GM21367 (cell line): Measurements from ENCODE around the gene TRPC4AP.

Experiments
- ATAC-seq: cut with Tn5 transposase; IDR thresholded peaks from one replicate; pipeline ENCODE4 v1.9.1; 2021; ENCODE audit not compliant: unreplicated experiment

The TRPC4AP gene

GRCh38 chr20:34989670-34990069, 102.9 kb downstream of the TRPC4AP start:
- ATAC-seq, result no peak

- ATAC-seq, result no peak
These were observed 103.5 kb downstream of the TRPC4AP start for GRCh38 chr20:34989118-34989517.

- ATAC-seq, result no peak
These were observed 104.4 kb downstream of the TRPC4AP start for GRCh38 chr20:34988191-34988540.

- ATAC-seq, result no peak
These were observed 105.1 kb downstream of the TRPC4AP start for GRCh38 chr20:34987288-34988190.

- no peak for ATAC-seq
These were observed 106.0 kb downstream of the TRPC4AP start for GRCh38 chr20:34986311-34987287.

GRCh38 chr20:34985461-34986310, 106.9 kb downstream of the TRPC4AP start:
- ATAC-seq, result no peak

GRCh38 chr20:34984756-34985261, 107.8 kb downstream of the TRPC4AP start:
- ATAC-seq, result no peak

- ATAC-seq, result no peak
These were observed 108.4 kb downstream of the TRPC4AP start for GRCh38 chr20:34983995-34984735.

GRCh38 chr20:34983089-34983820, 109.4 kb downstream of the TRPC4AP start:
- no peak for ATAC-seq

GRCh38 chr20:34982270-34983088, 110.1 kb downstream of the TRPC4AP start:
- no peak for ATAC-seq

- no peak for ATAC-seq
These were observed 111.9 kb downstream of the TRPC4AP start for GRCh38 chr20:34980543-34981233.

GRCh38 chr20:34979366-34980153, 113.0 kb downstream of the TRPC4AP start:
- ATAC-seq, result no peak

- ATAC-seq, result no peak
These were observed 114.4 kb downstream of the TRPC4AP start for GRCh38 chr20:34978092-34978744.

- no peak for ATAC-seq
These were observed 115.1 kb downstream of the TRPC4AP start for GRCh38 chr20:34977365-34978091.

GRCh38 chr20:34976286-34976685, 116.3 kb downstream of the TRPC4AP start:
- no peak for ATAC-seq

- no peak for ATAC-seq
These were observed 118.4 kb downstream of the TRPC4AP start for GRCh38 chr20:34974246-34974645.
